ENCODE data around the gene PTCD1.

DNA sequence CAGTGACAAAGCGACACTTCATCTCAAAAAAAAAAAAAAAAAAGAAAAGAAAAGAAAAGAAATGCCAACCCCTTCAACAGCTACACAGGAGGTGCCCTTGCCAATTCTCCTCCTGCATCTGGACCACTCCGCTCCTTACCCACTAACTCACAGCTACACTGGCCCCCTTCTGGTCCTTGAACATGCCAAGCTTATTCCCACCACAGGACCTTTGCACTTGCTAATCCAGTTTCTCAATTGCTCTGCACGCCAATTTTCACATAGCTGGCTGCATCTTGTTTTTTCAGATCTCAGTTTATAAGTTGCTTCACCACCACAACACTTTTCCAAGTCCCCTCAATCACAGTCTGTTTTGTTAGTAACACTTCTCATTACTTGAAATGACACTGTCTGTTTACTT, 35.7 kb downstream of the PTCD1 start:
- TF ChIP-seq, protein P1, sequence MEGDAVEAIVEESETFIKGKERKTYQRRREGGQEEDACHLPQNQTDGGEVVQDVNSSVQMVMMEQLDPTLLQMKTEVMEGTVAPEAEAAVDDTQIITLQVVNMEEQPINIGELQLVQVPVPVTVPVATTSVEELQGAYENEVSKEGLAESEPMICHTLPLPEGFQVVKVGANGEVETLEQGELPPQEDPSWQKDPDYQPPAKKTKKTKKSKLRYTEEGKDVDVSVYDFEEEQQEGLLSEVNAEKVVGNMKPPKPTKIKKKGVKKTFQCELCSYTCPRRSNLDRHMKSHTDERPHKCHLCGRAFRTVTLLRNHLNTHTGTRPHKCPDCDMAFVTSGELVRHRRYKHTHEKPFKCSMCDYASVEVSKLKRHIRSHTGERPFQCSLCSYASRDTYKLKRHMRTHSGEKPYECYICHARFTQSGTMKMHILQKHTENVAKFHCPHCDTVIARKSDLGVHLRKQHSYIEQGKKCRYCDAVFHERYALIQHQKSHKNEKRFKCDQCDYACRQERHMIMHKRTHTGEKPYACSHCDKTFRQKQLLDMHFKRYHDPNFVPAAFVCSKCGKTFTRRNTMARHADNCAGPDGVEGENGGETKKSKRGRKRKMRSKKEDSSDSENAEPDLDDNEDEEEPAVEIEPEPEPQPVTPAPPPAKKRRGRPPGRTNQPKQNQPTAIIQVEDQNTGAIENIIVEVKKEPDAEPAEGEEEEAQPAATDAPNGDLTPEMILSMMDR (conservative IDR thresholded peaks at IDR 0.05 in 1 of 2, IDR thresholded peaks at IDR 0.05 in 1 of 2; ENCODE audit: extremely low read depth in 1 of 2, insufficient read depth in 1 of 2, low read depth in 1 of 2, low read length in 2 of 2) = no peak
- TF ChIP-seq EZH2 (IDR thresholded peaks at IDR 0.05; ENCODE audit: borderline replicate concordance, low read length) = no peak
